Adrenal gland (tissue), 19 donors: ENCODE data around the gene RNF138. TPM values are rescaled to one million over a fixed set of nuclear protein-coding genes. Genes with fewer than 3 reads are reported as not detected.

Experiments
- DNase-seq, 7 donors: peaks; one replicate each; pipeline ENCODE4 v3.0.0-alpha.2; 2019 to 2020
- H3K27ac ChIP-seq, 5 donors: fragments of 200-600 bp; sonication (generic) in 4 of 5; 1 replicate in 3 of 5; 2 replicates in 2 of 5; pipeline versions ENCODE4 v1.5.1 to v1.8.0; 2016 to 2020; ENCODE audit warnings: mild to moderate bottlenecking in 1 of 5
- H3K27me3 ChIP-seq: fragments of 200-600 bp; 2 replicates; pipeline ENCODE4 v1.8.0; 2021
- H3K36me3 ChIP-seq, 2 donors: fragments of 200-600 bp; replicated peaks in 1 of 2; 1 replicate in 1 of 2; 2 replicates in 1 of 2; pipeline versions ENCODE4 v1.5.1 to v1.8.0; 2018 to 2022
- H3K4me1 ChIP-seq, 2 donors: fragments of 200-600 bp; replicated peaks in 1 of 2; 1 replicate in 1 of 2; 2 replicates in 1 of 2; pipeline versions ENCODE4 v1.5.1 to v1.8.0; 2018 to 2021
- H3K4me3 ChIP-seq, 4 donors: fragments of 200-600 bp; sonication (generic) in 3 of 4; one replicate each; pipeline ENCODE4 v1.5.1; 2016 to 2018
- H3K9me3 ChIP-seq, 3 donors: fragments of 200-600 bp; sonication (generic) in 1 of 3; replicated peaks in 1 of 3; 1 replicate in 2 of 3; 2 replicates in 1 of 3; pipeline versions ENCODE4 v1.5.1 to v1.8.0; 2016 to 2021
- CTCF ChIP-seq, 6 experiments: fragments of 450-650 bp in 4 of 6; fragments of 200-600 bp in 2 of 6; sonication (generic) in 1 of 6; IDR thresholded peaks; 1 replicate in 5 of 6; 2 replicates in 1 of 6; pipeline versions ENCODE4 v1.5.1 to v1.8.0; 2016 to 2021; ENCODE audit warnings: antibody characterized with exemption in 6 of 6, mild to moderate bottlenecking in 2 of 6, moderate library complexity in 1 of 6
- POLR2A ChIP-seq, 2 donors: fragments of 450-650 bp; IDR thresholded peaks; one replicate each; pipeline ENCODE4 v1.6.1; 2017; ENCODE audit warnings: antibody characterized with exemption in 2 of 2, mild to moderate bottlenecking in 2 of 2, moderate library complexity in 1 of 2
- WGBS, 4 donors: extraction: QIAGEN DNeasy Blood & Tissue Kit in 2 of 4; methylation state at CpG; one replicate each; pipeline versions ENCODE4 v1.1.5 to v1.1.7; 2013 to 2017; 5-methylcytosine and 5-hydroxymethylcytosine counted together
- intact Hi-C, 2 donors: fragments of 100-400 bp; cut with DNase I; formaldehyde crosslinking; loops; one replicate each; pipeline versions ENCODE4 v1.14.1 to v1.15.0; 2022 to 2023
- long read RNA-seq, 10 donors: library from polyadenylated mRNA in 3 of 10; unstranded in 2 of 10; stranded (forward) in 1 of 10; transcript quantifications; one replicate each; pipeline ENCODE4 v2.0.0 and lab custom pipeline, GENCODE V29; 2021 to 2026
- polyA plus RNA-seq, 3 donors: library from polyadenylated mRNA; stranded (reverse); fragments of 200-250 nt in 2 of 3; fragments of 350-450 nt in 1 of 3; fragmentation: Illumina TruSeq in 1 of 3; extraction: RNeasy Lipid Tissue Mini Kit (QIAGEN cat#74804) in 1 of 3; gene quantifications; one replicate each; pipeline ENCODE4 v1.2.3, GENCODE V29; 2013 to 2014
- total RNA-seq, 9 donors: library from RNA; depleted of rRNA in 4 of 9; stranded (reverse); fragments of >200 nt in 4 of 9; fragments of 120-200 nt in 1 of 9; fragmentation: NEBNext Ultra II Directional in 1 of 9; extraction: Animal tissue kit (Norgen Biotek cat#: 25700) in 1 of 9; gene quantifications; one replicate each; pipeline versions ENCODE4 v1.1.0 to v1.2.4, GENCODE V29; 2013 to 2023
- donor health status: healthy with polysubstance abuse.
- donor health status: Bipolar disorder and iron deficiency.
- donor health status: DM: yes; HTN: yes; CAD: no.
- donor health status: DM: no; HTN: no; CAD: no.
- donor health status: DM: no; HTN: no; CAD: no.
- donor health status: DM: yes; HTN: yes; CAD: no.

RNF138 gene
- total RNA-seq: 10 to 100 TPM in 8 of 9 donors, 1 to 10 TPM in 1; 5.8 to 41.6 (median 16.7) TPM
- 10 to 100 TPM in 1 of 3 donors, 1 to 10 TPM in 2; 5.2 to 10.0 (median 6.9) TPM for polyA plus RNA-seq
- long read RNA-seq, donor 1, partial matches to known transcripts: 0 of 2 reads
- long read RNA-seq, donor 1, other reads (novel, unspliced or antisense): 0 of 2 reads
- long read RNA-seq, donor 2: 0 reads
- long read RNA-seq, donor 3, partial matches to known transcripts: 0 of 1 reads
- long read RNA-seq, donor 3, other reads (novel, unspliced or antisense): 0 of 1 reads
- long read RNA-seq, donor 4, partial matches to known transcripts: 2 of 5 reads
- long read RNA-seq, donor 4, other reads (novel, unspliced or antisense): 1 of 5 reads
- long read RNA-seq, donor 5, transcript RNF138-202 (8 exons, 3,570 nt): major isoform, 8 of 19 reads
- long read RNA-seq, donor 5, partial matches to known transcripts: 7 of 19 reads
- long read RNA-seq, donor 5, other reads (novel, unspliced or antisense): 0 of 19 reads
- long read RNA-seq, donor 6, partial matches to known transcripts: 2 of 3 reads
- long read RNA-seq, donor 6, other reads (novel, unspliced or antisense): 0 of 3 reads
- long read RNA-seq, donor 7: 0 reads
- long read RNA-seq, donor 8, partial matches to known transcripts: 5 of 7 reads
- long read RNA-seq, donor 8, other reads (novel, unspliced or antisense): 0 of 7 reads
- long read RNA-seq, donor 9, partial matches to known transcripts: 0 of 2 reads
- long read RNA-seq, donor 9, other reads (novel, unspliced or antisense): 0 of 2 reads
- long read RNA-seq, donor 10, partial matches to known transcripts: 0 of 1 reads
- long read RNA-seq, donor 10, other reads (novel, unspliced or antisense): 0 of 1 reads

- no peaks in the 10 kb centered on the region for H3K36me3 ChIP-seq
- DNase-seq: peak; percentile 86 to 95 (median 90)
- peaks cover 23 to 27% of the 10 kb centered on the region in 2 donors for H3K4me1 ChIP-seq
- H3K9me3 ChIP-seq: no peaks in the 10 kb centered on the region
- intact Hi-C loops: loop anchor here in 1 of 2 donors (5.0 kb wide), 2 partner anchors 75 to 165 kb away; partner anchors contain the start of gene RNF125
- TF ChIP-seq POLR2A (IDR thresholded peaks at IDR 0.05) (peak; percentile 58 to 78), CTCF (IDR thresholded peaks at IDR 0.05) (no peak)
- 0 to 2% (median 1%) methylated on average over 17 to 75 of the region's 75 CpGs for WGBS, 4 donors
- H3K27me3 ChIP-seq: no peaks in the 10 kb centered on the region
- H3K4me3 ChIP-seq: peak within 1 kb of the TSS; percentile 52 to 93 (median 76)
- peak within 1 kb of the TSS; percentile 95 to 100 (median 99) for H3K27ac ChIP-seq
These were observed at the start of gene RNF138 for GRCh38 chr18:32091724-32092421. Gene RNF138, plus strand, starts transcription at chr18:32091874. Its CDS starts 903 bp downstream, at chr18:32092777.

- H3K27ac ChIP-seq: no peak overlapping the region
- no peak overlapping the region for H3K4me3 ChIP-seq
- TF ChIP-seq CTCF (IDR thresholded peaks at IDR 0.05): no peak
- no peak for TF ChIP-seq POLR2A (IDR thresholded peaks at IDR 0.05)
- no peaks in the 10 kb centered on the region for H3K27me3 ChIP-seq
- no peaks in the 10 kb centered on the region for H3K9me3 ChIP-seq
- intact Hi-C loops: no loop called here
- no peaks in the 10 kb centered on the region for H3K36me3 ChIP-seq
- no peak for DNase-seq
- H3K4me1 ChIP-seq: no peaks in the 10 kb centered on the region
These were observed 49.3 kb upstream of the RNF138 start for GRCh38 chr18:32042337-32042736.

GRCh38 chr18:32048507-32049091, 43.1 kb upstream of the RNF138 start:
- 52 to 66% (median 62%) methylated on average over 3 to 4 of the region's 4 CpGs for WGBS, 4 donors
- Histone ChIP-seq H3K4me1 (peaks cover 0 to 19% of the 10 kb centered on the region in 2 donors), H3K4me3 (no peak overlapping the region), H3K36me3 (no peaks in the 10 kb centered on the region), H3K27me3 (no peaks in the 10 kb centered on the region), H3K9me3 (no peaks in the 10 kb centered on the region), H3K27ac (peak overlapping the region in 2 of 5 donors; percentile 54 to 70)
- intact Hi-C loops: no loop called here
- TF ChIP-seq CTCF (IDR thresholded peaks at IDR 0.05) (no peak), POLR2A (IDR thresholded peaks at IDR 0.05) (no peak)
- peak; percentile 26 to 56 (median 38) for DNase-seq
